GM19395 (cell line): ENCODE data around the gene ZNF529.

Experiments used
- ATAC-seq: cut with Tn5 transposase; IDR thresholded peaks from one replicate; pipeline ENCODE4 v1.9.1; 2021; ENCODE audit warnings: mild to moderate bottlenecking, moderate library complexity; ENCODE audit not compliant: unreplicated experiment

Gene ZNF529

GRCh38 chr19:36514012-36514612 lies 59.0 kb downstream of the ZNF529 start:
- no peak for ATAC-seq

- ATAC-seq, result no peak
Observed at GRCh38 chr19:36508325-36508724, 64.8 kb downstream of the ZNF529 start.

DNA sequence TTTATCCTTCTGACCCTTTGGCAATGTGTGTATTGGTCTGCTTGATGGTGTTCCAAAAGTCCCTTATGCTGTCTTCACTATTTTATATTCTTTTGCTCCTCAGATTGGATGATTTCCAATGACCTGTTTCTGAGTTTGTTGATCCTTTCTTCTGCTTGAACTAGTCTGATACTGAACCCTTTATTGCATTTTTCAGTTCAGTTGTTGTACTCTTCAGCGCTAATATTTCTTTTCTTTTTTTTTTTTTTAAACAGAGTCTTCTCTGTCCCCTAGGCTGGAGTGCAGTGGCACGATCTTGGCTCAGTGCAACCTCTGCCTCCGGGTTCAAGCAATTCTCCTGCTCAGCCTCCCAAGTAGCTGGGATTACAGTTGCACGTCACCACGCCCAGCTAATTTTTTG lies 71.1 kb downstream of the ZNF529 start:
- no peak for ATAC-seq

DNA sequence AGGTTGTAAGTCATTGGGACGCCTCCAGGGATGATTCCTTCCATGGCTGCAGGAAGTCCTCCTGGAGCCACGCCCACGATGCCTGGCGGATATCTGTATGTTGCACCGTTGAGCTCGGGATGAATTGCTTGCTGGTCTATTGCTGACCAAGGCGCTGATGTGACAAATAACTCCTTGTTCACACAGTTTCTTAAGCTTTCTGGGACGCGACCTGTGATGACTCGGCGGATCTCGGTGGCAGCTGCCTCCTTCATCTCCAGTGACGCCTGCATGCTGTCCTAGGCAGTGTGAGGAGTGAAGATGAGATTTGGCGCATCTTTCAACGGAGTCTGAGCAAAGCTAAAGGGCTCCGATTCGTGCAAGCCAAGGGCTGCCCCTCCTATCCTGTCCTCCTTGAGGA lies 76.1 kb downstream of the ZNF529 start:
- ATAC-seq, result no peak
